K562 (cell line): Measurements from ENCODE around the gene GPD2. TPM values are rescaled to one million over a fixed set of nuclear protein-coding genes. Genes with fewer than 3 reads are reported as not detected.
A peak's percentile ranks its signal among the peaks of the same experiment; 100 is the strongest.

Source experiments
- CREB3 ChIP-seq: fragments of 450-650 bp; conservative IDR thresholded peaks from 2 replicates; pipeline ENCODE4 v1.6.1; 2016; ENCODE audit warnings: missing genetic modification characterization, low read depth, mild to moderate bottlenecking, missing compliant biosample characterization, moderate library complexity
- EHMT2 ChIP-seq: fragments of 450-650 bp; IDR thresholded peaks from 2 replicates; pipeline ENCODE4 v1.6.1; 2018; ENCODE audit warnings: antibody characterized with exemption
- ESRRB ChIP-seq: fragments of 250-450 bp; sonication (Bioruptor Pico); IDR thresholded peaks from 2 replicates; pipeline ENCODE4 v1.5.0; 2020; ENCODE audit warnings: mild to moderate bottlenecking, moderate library complexity, borderline replicate concordance
- NFE2 ChIP-seq: IDR thresholded peaks from 2 replicates; pipeline ENCODE4 v1.6.1; 2014; ENCODE audit warnings: antibody characterized with exemption, low read depth
- NR2C1 ChIP-seq, 2 experiments: fragments of 450-650 bp; IDR thresholded peaks; 2 replicates each; pipeline ENCODE4 v1.6.1; 2017; ENCODE audit warnings: mild to moderate bottlenecking in 2 of 2, antibody characterized with exemption in 1 of 2, inconsistent platforms in 1 of 2, missing compliant biosample characterization in 1 of 2, missing genetic modification characterization in 1 of 2
- RNF2 ChIP-seq: sonication (generic); IDR thresholded peaks from 2 replicates; pipeline ENCODE4 v1.6.1; 2016
- TAF1 ChIP-seq: IDR thresholded peaks from 2 replicates; pipeline ENCODE4 v1.6.1; 2011; ENCODE audit warnings: mild to moderate bottlenecking, low read length, moderate library complexity; ENCODE audit not compliant: insufficient read depth, control insufficient read depth, severe bottlenecking; ENCODE audit errors: extremely low read depth
- TRIM24 ChIP-seq, 2 experiments: fragments of 450-650 bp; IDR thresholded peaks; 2 replicates each; pipeline ENCODE4 v1.6.1; 2016
- ZNF316 ChIP-seq: fragments of 450-650 bp; IDR thresholded peaks from 2 replicates; pipeline ENCODE4 v1.6.1; 2016
- polyA plus RNA-seq, 8 experiments: library from polyadenylated mRNA; depleted of rRNA in 4 of 8; stranded (reverse) in 5 of 8; unstranded in 3 of 8; fragments of >200 nt; fragmentation: Nextera tagmentation in 2 of 8; fragmentation: Illumina TruSeq in 1 of 8; extraction: Ambion mirVana in 2 of 8; extraction: Trizol in 1 of 8; gene quantifications; 2 replicates each; pipeline versions ENCODE4 v1.2.1 to v1.2.3, GENCODE V29; 2011 to 2014; ENCODE audit warnings: inconsistent platforms in 1 of 8, missing spikeins in 1 of 8
- total RNA-seq, 7 experiments: library from RNA; depleted of rRNA in 6 of 7; stranded (reverse); fragments of >200 nt in 6 of 7; fragmentation: Illumina TruSeq in 2 of 7; extraction: Trizol in 2 of 7; gene quantifications; 2 replicates each; pipeline versions ENCODE4 v1.2.1 to v1.2.3, GENCODE V29; 2011 to 2021; ENCODE audit warnings: low replicate concordance in 1 of 7
- TF ChIP-seq, protein P1 (sequence below): fragments of 450-650 bp; IDR thresholded peaks from 2 replicates; pipeline ENCODE4 v1.6.1; 2017; ENCODE audit warnings: antibody characterized with exemption, mild to moderate bottlenecking
- TF ChIP-seq, protein P2 (sequence below), 2 experiments: fragments of 450-650 bp; IDR thresholded peaks; 2 replicates each; pipeline ENCODE4 v1.6.1; 2016; ENCODE audit warnings: mild to moderate bottlenecking in 2 of 2, borderline replicate concordance in 1 of 2, low read depth in 1 of 2, moderate library complexity in 1 of 2

GPD2 gene
- total and polyA plus RNA-seq, 9 of the 15 experiments (the other 6 are each of a cell fraction or from before 2014, with no cell fraction given) = 5.2 to 39.2 (median 19.0) TPM

DNA sequence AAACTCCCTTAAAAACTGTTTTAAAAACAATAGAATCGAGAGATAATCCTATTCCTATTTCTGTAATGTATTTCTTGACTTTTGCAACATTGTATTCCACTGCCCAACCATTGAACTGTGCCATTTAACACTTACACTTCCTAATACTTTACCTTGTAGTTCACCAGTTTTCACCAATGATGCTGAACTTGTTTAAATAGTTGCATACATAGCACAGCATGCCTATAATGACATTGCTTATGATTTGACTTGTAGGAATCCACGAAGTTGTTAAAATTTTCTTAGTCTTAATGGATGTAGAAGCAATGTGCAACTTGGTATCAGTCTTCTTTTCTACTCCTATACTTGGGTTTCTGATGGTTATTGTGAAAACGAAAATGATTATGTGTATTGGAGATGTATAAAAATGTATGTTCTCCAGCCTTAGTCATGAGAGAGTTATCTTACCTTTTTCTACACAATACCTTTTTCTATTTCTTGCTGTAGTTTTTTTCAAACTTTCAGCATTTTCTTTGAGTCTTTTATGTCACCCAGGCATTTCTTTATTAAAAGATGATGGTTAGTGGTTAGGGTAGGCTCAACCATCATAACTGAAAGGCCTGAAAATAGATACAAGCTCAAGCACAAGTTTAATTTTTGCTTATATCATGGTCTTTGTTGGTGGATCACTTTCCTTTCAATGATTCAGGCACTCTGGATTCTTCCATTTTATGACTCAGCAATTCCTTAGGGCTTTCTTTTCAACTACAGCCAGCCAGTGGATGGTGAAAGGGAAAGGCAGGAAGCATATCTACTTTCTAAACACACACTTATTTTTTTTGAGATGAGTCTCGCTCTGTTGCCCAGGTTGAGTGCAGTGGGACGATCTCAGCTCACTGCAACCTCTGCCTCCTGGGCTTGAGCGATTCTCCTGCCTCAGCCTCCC, 9.4 kb downstream of the GPD2 start (continued):
- TF ChIP-seq, protein P1, sequence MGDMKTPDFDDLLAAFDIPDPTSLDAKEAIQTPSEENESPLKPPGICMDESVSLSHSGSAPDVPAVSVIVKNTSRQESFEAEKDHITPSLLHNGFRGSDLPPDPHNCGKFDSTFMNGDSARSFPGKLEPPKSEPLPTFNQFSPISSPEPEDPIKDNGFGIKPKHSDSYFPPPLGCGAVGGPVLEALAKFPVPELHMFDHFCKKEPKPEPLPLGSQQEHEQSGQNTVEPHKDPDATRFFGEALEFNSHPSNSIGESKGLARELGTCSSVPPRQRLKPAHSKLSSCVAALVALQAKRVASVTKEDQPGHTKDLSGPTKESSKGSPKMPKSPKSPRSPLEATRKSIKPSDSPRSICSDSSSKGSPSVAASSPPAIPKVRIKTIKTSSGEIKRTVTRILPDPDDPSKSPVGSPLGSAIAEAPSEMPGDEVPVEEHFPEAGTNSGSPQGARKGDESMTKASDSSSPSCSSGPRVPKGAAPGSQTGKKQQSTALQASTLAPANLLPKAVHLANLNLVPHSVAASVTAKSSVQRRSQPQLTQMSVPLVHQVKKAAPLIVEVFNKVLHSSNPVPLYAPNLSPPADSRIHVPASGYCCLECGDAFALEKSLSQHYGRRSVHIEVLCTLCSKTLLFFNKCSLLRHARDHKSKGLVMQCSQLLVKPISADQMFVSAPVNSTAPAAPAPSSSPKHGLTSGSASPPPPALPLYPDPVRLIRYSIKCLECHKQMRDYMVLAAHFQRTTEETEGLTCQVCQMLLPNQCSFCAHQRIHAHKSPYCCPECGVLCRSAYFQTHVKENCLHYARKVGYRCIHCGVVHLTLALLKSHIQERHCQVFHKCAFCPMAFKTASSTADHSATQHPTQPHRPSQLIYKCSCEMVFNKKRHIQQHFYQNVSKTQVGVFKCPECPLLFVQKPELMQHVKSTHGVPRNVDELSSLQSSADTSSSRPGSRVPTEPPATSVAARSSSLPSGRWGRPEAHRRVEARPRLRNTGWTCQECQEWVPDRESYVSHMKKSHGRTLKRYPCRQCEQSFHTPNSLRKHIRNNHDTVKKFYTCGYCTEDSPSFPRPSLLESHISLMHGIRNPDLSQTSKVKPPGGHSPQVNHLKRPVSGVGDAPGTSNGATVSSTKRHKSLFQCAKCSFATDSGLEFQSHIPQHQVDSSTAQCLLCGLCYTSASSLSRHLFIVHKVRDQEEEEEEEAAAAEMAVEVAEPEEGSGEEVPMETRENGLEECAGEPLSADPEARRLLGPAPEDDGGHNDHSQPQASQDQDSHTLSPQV = 0 out of 2 replicates have a peak, but pooled peaks have one; percentile 24
- TF ChIP-seq, protein P2, sequence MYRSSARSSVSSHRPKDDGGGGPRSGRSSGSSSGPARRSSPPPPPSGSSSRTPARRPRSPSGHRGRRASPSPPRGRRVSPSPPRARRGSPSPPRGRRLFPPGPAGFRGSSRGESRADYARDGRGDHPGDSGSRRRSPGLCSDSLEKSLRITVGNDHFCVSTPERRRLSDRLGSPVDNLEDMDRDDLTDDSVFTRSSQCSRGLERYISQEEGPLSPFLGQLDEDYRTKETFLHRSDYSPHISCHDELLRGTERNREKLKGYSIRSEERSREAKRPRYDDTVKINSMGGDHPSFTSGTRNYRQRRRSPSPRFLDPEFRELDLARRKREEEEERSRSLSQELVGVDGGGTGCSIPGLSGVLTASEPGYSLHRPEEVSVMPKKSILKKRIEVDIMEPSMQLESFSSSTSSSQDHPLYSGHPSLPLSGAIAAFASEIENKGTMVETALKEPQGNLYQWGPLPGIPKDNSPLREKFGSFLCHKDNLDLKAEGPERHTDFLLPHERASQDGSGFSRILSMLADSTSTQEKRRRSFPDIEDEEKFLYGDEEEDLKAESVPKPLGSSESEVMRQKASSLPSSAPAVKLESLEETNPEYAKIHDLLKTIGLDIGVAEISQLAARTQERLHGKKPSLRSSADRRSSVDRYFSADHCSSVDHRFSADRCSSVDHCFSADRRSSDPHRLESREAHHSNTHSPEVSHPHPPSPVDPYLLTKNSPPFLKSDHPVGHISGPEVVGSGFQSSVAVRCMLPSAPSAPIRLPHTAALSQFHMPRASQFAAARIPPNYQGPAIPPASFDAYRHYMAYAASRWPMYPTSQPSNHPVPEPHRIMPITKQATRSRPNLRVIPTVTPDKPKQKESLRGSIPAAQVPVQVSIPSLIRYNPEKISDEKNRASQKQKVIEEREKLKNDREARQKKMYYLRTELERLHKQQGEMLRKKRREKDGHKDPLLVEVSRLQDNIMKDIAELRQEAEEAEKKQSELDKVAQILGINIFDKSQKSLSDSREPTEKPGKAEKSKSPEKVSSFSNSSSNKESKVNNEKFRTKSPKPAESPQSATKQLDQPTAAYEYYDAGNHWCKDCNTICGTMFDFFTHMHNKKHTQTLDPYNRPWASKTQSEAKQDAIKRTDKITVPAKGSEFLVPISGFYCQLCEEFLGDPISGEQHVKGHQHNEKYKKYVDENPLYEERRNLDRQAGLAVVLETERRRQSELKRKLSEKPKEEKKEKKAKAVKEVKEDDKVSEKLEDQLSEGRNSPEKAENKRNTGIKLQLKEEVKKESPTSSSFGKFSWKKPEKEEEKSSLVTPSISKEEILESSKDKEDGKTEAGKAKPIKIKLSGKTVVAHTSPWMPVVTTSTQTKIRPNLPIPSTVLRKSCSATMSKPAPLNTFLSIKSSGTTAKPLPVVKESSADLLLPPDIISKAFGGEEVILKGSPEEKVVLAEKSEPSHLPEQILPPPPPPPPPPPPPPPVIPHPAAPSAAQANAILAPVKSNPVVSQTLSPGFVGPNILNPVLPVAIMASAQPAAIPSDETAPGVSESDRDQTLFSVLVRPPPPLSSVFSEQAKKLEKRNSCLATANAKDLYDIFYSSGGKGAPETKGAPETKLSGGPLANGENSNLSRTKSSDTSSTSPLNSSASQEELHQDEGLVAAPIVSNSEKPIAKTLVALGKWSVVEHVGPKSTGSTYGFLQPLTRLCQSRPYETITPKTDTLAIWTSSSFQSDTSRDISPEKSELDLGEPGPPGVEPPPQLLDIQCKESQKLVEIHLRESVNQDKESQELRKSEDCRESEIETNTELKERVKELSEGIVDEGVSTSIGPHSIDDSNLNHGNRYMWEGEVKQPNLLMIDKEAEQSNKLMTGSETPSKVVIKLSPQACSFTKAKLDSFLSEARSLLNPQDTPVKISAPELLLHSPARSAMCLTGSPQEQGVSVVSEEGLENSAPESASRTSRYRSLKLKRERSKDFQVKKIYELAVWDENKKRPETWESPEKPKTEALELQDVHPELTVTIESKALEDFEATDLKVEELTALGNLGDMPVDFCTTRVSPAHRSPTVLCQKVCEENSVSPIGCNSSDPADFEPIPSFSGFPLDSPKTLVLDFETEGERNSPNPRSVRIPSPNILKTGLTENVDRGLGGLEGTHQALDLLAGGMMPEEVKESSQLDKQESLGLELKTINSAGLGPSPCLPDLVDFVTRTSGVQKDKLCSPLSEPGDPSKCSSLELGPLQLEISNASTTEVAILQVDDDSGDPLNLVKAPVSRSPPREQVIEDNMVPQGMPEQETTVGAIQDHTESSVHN (IDR thresholded peaks at IDR 0.05; ENCODE audit: borderline replicate concordance in 1 of 2, low read depth in 1 of 2) = no peak
- TF ChIP-seq NR2C1 (IDR thresholded peaks at IDR 0.05) (no peak), NR2C1 (tag; IDR thresholded peaks at IDR 0.05) (no peak), ESRRB (CRISPR knock-in tag) (no peak), TAF1 (no peak), EHMT2 (peak; percentile 70; the same call in 1 of the 2 replicates), RNF2 (no peak), ZNF316 (peak; percentile 98), NFE2 (peak; percentile 89), TRIM24 (IDR thresholded peaks at IDR 0.05) (no peak), CREB3 (no peak)
